ENCODE results near the gene TRABD2B. TPM values are rescaled to one million over a fixed set of nuclear protein-coding genes. Genes with fewer than 3 reads are reported as not detected.

Gene TRABD2B
- total RNA-seq, 4 donors from 2014 or later = 0.63 to 3.1 (median 1.7) TPM

DNA sequence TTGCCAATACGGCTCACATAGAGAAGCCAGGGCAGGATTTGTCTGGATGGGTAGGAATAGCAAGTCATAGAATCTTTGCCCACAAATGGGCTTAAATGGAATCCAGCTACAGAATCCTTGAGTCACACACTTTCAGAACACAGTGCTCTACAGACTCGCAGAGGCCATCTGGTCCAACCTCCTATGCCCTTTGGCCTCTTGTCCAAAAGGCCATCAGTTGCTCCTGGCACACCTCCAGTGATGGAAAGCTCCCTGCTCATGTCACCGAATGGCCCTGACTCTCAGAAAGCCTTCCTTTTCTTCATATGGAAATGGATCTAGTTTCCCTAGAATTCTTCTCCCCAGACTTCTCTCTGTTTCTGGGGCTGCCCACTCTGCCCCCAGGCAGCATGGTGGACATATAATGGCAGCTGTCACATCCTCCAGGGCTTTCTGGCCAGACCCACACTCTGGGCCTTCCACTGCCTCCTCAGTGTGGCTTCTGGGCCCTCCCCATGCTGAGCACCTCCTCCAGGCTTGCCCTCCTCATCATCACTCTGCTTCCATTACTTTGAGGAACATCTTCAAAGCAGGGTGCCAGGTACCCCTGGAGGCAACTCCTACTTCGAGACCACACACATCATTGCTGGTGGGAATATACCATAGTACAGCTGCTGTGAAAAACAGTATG lies 33.6 kb upstream of the TRABD2B start:
- H3K4me3 ChIP-seq (ENCODE audit: low read depth, poor library complexity, severe bottlenecking) = no peak overlapping the region
- peak in 1 of 2 donors; percentile 29 for DNase-seq (ENCODE audit: low spot score in 2 of 2)
- WGBS, 2 donors = 89 to 92% methylated on average over 4 of the region's 4 CpGs
- no peak for TF ChIP-seq POLR2A (IDR thresholded peaks at IDR 0.05)
- TF ChIP-seq, protein P1, sequence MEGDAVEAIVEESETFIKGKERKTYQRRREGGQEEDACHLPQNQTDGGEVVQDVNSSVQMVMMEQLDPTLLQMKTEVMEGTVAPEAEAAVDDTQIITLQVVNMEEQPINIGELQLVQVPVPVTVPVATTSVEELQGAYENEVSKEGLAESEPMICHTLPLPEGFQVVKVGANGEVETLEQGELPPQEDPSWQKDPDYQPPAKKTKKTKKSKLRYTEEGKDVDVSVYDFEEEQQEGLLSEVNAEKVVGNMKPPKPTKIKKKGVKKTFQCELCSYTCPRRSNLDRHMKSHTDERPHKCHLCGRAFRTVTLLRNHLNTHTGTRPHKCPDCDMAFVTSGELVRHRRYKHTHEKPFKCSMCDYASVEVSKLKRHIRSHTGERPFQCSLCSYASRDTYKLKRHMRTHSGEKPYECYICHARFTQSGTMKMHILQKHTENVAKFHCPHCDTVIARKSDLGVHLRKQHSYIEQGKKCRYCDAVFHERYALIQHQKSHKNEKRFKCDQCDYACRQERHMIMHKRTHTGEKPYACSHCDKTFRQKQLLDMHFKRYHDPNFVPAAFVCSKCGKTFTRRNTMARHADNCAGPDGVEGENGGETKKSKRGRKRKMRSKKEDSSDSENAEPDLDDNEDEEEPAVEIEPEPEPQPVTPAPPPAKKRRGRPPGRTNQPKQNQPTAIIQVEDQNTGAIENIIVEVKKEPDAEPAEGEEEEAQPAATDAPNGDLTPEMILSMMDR (IDR thresholded peaks at IDR 0.05) = no peak
- intact Hi-C loops (cut with DNase I; ENCODE audit: low total_unique reads) = no loop called here

DNA sequence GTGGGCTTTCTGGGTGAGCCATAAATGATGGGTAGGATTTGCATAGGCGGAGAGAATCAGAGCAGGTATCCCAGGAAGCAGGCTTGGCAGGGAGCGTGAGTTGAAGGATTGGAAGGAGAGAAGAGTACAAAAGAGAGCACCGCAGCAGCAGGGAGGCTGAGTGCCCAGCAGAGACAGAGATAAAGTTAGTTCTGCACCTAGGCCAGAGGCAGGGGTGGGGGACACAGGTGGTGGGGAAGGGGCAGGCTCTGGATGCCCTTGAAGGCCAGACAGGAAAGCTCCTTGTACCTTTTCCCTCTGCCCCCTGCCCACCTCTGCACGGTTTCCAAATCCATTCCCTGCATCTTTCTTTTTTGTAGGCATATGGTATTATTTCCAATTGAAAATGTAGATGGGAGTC lies 33.0 kb upstream of the TRABD2B start:
- intact Hi-C loops (cut with DNase I; ENCODE audit: low total_unique reads) = no loop called here
- 86 to 87% methylated on average over 4 of the region's 4 CpGs for WGBS, 2 donors
- H3K4me3 ChIP-seq (ENCODE audit: low read depth, poor library complexity, severe bottlenecking) = no peak overlapping the region
- peak in 1 of 2 donors; percentile 10 for DNase-seq (ENCODE audit: low spot score in 2 of 2)
- TF ChIP-seq, protein P1 (IDR thresholded peaks at IDR 0.05) = no peak
- no peak for TF ChIP-seq POLR2A (IDR thresholded peaks at IDR 0.05)

DNA sequence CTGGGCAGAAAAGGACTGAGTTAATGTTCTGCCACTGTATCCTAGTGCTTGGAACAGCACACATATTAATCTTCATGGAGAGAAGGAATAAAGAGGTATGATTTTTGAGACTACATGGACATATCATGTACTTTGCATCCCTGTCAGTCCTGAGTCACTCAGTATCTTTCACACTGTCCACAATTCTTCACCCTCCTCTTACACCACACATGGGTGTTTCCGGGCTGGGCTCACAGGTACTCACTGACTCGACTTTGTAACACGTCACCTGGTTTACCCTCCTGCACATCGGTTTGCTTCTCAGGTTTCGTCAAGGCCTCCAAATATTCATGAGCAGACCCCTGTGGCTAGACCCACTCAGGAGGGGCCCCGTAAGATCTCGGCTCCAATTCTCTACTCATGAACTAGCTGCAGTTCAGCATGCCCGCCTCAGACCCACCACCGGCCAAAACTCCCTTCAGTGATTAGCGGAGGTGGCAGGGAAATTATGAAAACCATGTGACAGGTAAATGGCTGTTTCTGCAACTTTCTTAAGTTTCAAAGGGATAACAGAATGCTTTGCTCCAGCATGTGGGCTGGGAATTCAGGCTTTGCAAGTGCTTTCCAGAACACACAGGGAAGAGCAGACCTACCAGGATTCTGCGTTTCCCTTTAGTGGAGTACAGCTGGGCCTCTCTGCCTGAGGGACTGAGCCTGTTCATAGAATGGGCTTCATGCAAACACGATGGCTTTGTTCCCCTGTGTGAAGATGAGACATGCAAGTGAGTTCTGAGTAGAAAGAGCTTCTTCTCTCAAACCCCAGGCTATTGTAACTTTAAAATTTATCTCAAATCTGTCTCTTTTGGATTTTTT lies 31.3 kb upstream of the TRABD2B start:
- 91% methylated on average over 12 of the region's 12 CpGs for WGBS, 2 donors
- TF ChIP-seq, protein P1 (IDR thresholded peaks at IDR 0.05) = no peak
- no peak for TF ChIP-seq POLR2A (IDR thresholded peaks at IDR 0.05)
- intact Hi-C loops (cut with DNase I; ENCODE audit: low total_unique reads) = no loop called here
- no peak overlapping the region for H3K4me3 ChIP-seq (ENCODE audit: low read depth, poor library complexity, severe bottlenecking)
- peak in 1 of 2 donors; percentile 74 for DNase-seq (ENCODE audit: low spot score in 2 of 2)

DNA sequence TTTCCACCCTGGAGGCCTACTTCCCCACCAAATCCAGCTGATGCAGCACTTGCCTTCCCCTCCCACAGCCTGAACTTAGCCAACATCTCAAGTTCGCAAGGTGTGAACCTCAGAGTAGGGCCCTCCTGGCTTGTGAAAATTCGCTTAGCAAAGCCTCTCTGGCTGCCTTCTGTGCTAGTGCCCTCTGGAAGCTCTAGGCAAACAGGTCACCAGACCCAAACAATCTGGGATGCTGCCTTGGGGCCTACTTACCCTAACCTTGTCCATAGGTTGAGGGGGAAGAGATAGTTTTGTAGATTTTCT lies 30.3 kb upstream of the TRABD2B start:
- 82 to 84% methylated on average over 2 of the region's 2 CpGs for WGBS, 2 donors
- intact Hi-C loops (cut with DNase I; ENCODE audit: low total_unique reads) = no loop called here
- no peak overlapping the region for H3K4me3 ChIP-seq (ENCODE audit: low read depth, poor library complexity, severe bottlenecking)
- peak in 1 of 2 donors; percentile 21 for DNase-seq (ENCODE audit: low spot score in 2 of 2)
- no peak for TF ChIP-seq POLR2A (IDR thresholded peaks at IDR 0.05)
- TF ChIP-seq, protein P1 (IDR thresholded peaks at IDR 0.05) = no peak

DNA sequence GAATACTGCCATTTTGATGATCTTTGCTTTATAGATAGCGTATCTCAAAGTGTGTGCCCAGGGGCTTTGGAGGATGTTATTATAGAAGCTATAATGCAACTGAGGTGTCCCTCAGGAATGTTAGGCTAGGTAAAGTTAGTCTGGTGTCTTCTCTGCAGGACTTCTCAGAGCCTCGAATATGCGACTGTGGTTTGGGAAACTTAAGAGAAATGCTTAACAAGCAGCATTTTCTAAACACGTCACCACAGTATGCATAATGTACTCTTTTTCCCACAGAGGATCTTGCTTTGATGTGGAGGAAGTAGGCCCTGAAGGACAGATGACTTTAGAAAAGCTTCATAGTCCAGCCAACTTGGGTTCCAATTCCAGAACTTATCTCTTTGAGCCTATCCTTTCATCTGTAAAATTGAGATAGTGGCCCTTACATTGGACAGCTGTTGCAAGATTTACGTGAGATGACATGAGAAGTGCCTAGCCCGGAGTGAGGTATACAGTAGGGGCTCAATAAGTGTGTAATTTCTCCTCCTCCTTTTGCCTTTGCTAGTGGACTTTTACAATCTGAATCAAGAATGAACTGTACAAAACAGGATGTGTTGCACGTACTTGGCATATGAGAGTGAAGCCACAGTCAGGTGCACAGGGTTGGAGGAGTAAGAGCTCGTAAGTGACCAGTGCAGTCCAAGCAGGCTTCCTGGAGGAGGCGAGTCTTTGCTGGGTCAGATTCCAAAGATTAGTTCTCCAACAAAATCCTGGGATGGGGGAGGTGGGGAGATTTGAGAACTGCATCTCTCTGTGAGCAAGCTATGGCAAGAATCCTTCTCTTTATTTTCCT lies 29.7 kb upstream of the TRABD2B start:
- WGBS, 2 donors = 92 to 95% methylated on average over 9 of the region's 9 CpGs
- TF ChIP-seq, protein P1 (IDR thresholded peaks at IDR 0.05) = no peak
- TF ChIP-seq POLR2A (IDR thresholded peaks at IDR 0.05) = no peak
- intact Hi-C loops (cut with DNase I; ENCODE audit: low total_unique reads) = no loop called here
- H3K4me3 ChIP-seq (ENCODE audit: low read depth, poor library complexity, severe bottlenecking) = no peak overlapping the region
- peak in 1 of 2 donors; percentile 58 for DNase-seq (ENCODE audit: low spot score in 2 of 2)

All from lower leg skin (tissue), 4 donors.